HG03095 (cell line): ENCODE measurements around the gene AP3S2.
"Not testable (repeated sequence)": the region's sequence is repeated elsewhere in the genome, so short reads cannot be mapped to it uniquely, and the experiment has no call there.

Source experiments
- ATAC-seq: cut with Tn5 transposase; IDR thresholded peaks from one replicate; pipeline ENCODE4 v1.9.1; 2021; ENCODE audit warnings: moderate library complexity; ENCODE audit not compliant: unreplicated experiment

Gene AP3S2

GRCh38 chr15:89903858-89904130 lies 10.0 kb upstream of the AP3S2 start:
- no peak for ATAC-seq

- no peak for ATAC-seq
Observed at GRCh38 chr15:89903015-89903857, 9.4 kb upstream of the AP3S2 start.

DNA sequence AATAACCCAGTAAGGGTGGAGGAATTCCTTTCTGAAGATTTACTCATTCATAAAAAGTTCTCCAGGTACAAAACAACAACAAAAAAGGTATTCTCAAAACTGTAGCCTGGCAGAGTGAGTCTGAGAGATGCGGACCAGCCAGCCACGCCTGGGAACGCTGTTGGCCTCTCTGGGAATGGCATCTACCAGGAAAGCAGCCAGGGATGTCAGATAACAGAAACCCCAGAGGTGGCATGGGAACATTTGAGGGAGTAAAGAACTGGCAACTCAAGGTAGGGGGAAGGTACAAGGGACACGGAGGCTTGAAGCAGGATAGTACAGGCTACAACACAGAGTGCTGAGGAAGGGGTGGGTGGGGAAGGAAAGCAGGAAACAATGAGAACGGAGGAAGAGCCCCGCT lies 7.1 kb upstream of the AP3S2 start:
- no peak for ATAC-seq

DNA sequence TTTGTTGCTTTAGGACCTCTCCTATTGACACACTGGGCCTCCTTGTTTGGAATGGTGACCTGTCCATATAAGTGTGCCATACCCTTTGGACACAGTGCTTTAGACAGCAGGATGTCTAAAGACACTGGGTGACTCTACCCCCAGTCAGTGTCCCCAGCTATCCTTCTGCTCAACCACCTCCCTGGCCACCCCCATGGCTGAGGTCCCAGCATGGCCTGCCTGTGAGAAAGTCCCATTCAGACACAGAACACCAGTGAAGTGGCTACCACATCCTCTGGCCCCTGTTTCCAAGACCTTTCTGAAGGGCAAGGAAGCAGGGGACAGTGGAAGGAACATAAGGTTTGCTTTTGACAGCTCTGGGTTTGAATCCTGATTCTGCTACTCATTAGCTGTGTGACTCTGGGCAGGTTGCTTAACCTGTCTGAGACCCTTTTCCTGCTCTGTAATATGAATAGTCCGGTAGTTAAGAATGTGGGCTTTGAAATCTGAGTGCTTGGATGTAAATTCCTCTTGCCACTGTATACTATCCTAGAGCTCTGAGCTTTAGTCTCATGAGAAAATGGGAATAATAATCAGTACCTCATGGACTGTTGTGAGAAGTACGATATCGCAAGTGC lies 6.3 kb upstream of the AP3S2 start:
- no peak for ATAC-seq

- ATAC-seq = no peak
Observed at GRCh38 chr15:89899295-89899945, 5.6 kb upstream of the AP3S2 start.

GRCh38 chr15:89898614-89899294 lies 5.0 kb upstream of the AP3S2 start:
- ATAC-seq = peak; percentile 51

DNA sequence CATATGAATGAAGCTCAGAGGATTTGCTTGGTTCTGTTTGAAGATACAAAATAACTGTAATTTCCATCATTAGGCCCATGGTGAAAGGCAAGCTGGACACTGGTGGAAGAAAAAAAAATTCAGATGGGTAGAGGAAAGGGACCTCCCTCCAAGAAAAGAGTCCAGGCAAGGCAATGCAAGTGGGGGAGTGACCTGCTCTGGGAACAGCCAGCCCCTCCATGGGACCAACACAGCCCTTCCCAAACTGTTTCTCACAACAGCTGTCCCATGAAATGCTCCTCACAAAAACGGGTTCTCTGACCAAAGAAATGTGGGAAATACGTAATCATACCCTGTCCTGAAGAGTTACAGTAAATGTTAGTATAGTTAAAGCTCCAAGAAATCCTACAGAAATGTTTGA lies 4.4 kb upstream of the AP3S2 start:
- ATAC-seq = no peak

DNA sequence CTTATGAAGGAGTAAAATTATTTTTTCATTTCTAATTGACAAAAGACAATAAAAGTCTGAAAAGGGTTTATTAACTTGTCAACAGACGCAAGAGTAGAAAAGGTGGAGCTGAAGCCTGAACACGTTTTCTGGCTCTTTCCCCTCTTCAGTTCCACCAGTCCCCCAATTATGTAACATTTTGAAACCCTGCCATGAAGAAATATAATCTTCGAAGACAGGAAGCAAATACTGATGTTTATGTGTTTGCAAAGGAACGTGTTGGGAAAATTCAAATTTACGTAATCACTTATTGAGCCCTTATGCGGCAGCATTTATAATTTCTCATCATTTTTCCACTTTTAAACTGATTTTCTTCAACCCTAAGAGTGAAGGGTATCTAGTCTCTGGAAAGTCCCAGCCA lies 767 bp downstream of the AP3S2 start:
- ATAC-seq = no peak

GRCh38 chr15:89888214-89888804 lies 5.5 kb downstream of the AP3S2 start:
- ATAC-seq = no peak

- ATAC-seq = no peak
Observed at GRCh38 chr15:89885611-89886010, 8.2 kb downstream of the AP3S2 start.

DNA sequence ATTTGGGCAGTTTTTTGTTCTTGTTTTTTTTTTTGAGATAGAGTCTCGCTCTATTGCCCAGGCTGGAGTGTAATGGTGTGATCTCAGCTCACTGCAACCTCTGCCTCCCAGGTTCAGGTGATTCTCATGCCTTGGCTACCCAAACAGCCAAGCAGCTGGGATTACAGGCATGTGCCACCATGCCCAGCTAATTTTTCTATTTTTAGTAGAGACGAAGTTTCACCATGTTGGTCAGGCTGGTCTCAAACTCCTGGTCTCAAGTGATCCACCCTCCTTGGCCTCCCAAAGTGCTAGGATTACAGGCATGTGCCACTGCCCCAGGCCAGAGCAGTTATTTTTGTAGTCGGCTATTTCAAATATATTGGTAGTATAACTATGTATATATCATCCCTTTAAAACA lies 8.6 kb downstream of the AP3S2 start:
- not testable (repeated sequence) for ATAC-seq

DNA sequence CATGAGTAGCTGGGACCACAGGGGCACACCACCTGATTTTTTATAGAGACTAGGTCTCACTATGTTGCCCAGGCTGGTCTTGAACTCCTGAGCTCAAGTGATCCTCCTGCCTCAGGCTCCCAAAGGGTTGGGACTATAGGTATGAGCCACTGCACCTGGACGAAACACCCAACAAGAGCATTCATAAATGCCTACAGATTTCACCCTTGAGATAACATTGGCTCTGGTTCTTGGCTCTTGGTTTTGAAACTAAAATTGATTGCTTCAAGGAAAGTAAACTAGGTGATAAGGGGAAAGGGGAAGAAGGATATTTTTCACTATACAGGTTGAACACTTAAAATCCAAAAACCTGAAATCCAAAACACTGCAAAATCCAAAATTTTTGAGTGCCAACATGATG lies 10.3 kb downstream of the AP3S2 start:
- no peak for ATAC-seq

DNA sequence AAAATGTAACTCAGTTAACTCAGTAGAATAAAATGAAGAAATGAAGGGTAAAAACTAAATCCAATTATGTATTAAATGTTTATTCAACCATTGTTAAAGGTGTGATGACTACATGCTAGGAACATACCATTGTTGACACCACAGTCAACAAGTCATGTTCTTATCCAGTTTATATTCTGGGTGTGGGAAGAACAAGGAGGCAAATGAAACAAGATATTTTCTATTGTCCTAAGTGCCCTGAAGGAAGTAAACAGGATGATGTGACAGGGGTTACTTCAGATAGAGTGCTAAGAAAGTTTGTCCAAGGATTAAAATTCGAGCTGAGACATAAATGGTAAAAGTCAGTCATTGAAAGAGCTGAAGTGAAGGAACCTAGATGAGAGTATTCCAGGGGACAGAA lies 13.1 kb downstream of the AP3S2 start:
- ATAC-seq = no peak

DNA sequence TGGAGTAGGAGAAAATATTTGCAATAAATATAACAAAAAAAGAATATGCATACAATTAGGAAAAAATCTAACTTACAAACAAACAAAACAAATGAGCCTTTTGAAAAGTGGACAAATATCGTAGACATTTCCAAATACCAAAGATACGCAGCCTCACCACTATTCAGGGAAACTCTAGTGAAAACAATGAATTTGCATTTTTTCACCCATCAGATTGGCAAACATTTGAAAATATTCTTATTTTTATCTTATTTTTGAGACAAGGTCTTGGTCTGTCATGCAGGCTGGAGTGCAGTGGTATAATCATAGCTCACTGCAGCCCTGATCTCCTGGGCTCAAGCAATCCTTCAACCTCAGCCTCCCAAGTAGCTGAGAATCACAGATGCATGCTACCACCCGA lies 15.5 kb downstream of the AP3S2 start:
- ATAC-seq = no peak

GRCh38 chr15:89877083-89877425 lies 16.7 kb downstream of the AP3S2 start:
- no peak for ATAC-seq

DNA sequence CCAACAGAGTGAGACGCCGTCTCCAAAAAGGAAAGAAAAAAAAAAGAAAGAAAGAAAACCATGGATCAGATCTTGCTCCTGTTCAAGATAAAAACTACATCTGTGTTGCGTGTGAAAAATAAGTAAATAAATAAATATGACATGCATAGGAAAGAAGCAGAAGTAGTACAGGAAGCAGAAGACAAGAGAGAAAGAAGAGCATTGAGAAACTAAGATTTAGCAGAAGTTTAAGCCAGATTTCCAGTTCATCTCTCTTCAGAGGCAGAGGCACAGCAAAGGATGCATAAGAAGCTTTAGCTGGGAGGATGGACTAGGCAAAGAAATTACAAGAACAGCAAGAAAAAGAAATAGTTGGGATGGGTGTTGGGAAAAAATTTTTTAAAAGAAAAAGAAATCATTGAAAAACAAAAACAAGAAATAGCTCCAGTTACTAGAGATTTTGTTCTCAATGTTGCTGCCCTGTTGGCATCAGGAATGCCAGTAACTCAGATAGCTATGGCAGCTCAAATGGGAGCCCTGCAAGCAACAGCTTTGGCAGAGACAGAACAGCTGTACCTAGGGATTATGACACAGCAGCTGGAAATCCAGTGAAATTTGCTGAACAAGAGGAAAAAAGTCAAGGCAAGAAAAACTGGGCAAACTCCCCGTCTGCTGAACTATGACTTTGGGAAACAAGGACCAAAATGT lies 17.3 kb downstream of the AP3S2 start:
- no peak for ATAC-seq

GRCh38 chr15:89875741-89876140 lies 18.1 kb downstream of the AP3S2 start:
- no peak for ATAC-seq

DNA sequence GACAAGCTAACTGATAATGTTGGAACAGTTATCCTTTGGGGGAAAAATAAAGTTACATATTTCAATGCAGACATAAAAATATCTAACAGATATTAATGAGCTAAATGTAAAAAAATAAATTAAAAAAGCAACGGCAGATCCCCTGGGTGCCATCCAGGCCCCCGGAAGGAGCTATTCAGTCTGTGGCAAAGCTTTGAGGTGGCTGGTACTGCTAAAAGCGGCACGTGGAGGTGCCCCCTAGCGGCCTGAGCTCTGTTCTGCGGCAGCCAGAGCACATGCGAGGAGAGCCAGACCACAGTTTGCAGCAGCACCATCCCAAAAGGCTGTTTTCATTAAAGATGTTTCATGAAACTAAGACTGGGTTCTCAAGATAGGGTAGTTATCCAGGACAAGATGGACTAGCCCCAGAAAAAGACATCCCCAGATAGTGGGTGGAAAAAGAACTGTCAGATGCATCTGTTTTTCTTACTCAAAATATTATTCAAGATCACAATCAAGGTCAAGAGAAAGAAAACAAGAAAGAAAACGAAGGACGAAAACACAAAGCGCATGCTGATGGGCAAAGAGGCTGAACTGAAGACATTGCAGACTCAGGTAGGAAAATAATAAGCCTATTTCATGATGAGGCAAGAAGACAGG lies 18.7 kb downstream of the AP3S2 start:
- peak; percentile 87 for ATAC-seq

- no peak for ATAC-seq
Observed at GRCh38 chr15:89870688-89871288, 23.0 kb downstream of the AP3S2 start.

DNA sequence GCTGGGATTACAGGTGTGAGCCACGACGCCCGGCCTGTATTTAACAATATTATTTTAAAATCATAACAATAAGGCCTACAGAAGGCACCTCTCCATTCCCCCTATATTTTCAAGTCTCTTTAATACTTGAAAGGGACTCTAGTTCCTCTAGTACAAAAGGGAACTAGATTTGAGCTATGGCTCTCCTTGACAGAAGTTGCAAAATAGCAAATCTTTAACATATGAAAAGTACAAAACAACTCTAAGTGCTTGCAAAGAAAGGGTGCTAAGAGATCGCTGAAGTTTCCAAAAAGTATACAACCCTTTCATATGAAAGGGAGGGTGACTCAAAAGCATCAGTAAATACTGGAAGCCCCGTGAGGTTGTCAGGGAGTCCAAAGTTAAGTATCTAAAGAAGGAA lies 23.8 kb downstream of the AP3S2 start:
- ATAC-seq = no peak
